Fibroblast of lung (primary cell): ENCODE results near the gene ITPKC.

Source experiments
- CTCF ChIP-seq, 2 donors: IDR thresholded peaks in 1 of 2; conservative IDR thresholded peaks in 1 of 2; 1 replicate in 1 of 2; 2 replicates in 1 of 2; pipeline ENCODE4 v1.5.1; 2011 to 2012; ENCODE audit warnings: low read length in 2 of 2, control low read depth in 1 of 2, inconsistent platforms in 1 of 2, low read depth in 1 of 2, mild to moderate bottlenecking in 1 of 2
- EZH2 ChIP-seq: IDR thresholded peaks from 2 replicates; pipeline ENCODE4 v1.5.1; 2012; ENCODE audit warnings: low read length, control low read depth, mild to moderate bottlenecking; ENCODE audit errors: missing control alignments

DNA sequence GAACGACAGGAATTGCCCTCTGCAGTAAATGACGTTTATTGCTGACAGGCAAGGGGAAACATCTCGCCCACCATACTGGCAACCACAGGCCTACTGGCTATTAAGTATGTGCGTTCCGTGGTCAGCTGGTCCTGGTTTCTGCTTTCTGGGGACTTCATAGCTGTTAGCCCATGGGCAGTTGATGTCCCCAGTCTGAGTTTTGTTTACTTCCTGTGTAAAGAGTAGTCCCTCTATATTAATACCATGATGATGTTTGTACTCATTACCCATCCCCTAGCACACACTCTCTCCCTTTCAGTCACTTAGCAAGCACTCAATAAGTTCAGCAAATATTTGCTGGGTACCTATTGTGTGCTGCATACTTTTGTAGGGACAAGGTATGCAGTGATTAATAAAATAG, 52.0 kb downstream of the ITPKC start:
- no peak for TF ChIP-seq CTCF (conservative IDR thresholded peaks at IDR 0.05 in 1 of 2, IDR thresholded peaks at IDR 0.05 in 1 of 2; ENCODE audit: low read depth in 1 of 2, low read length in 2 of 2)
- TF ChIP-seq EZH2: no peak
